Loucy (cell line): Measurements from ENCODE around the gene CRYZL1.
"Not testable (repeated sequence)": the region's sequence is repeated elsewhere in the genome, so short reads cannot be mapped to it uniquely, and the experiment has no call there.

Experiments used
- H2AFZ ChIP-seq: fragments of 200-600 bp; sonication (generic); 2 replicates; pipeline ENCODE4 v1.6.0; 2016; ENCODE audit warnings: antibody characterized with exemption, mild to moderate bottlenecking, low read length, moderate library complexity
- H3F3A ChIP-seq: fragments of 200-600 bp; 2 replicates; pipeline ENCODE4 v1.6.0; 2016; ENCODE audit warnings: antibody characterized with exemption, low read depth, mild to moderate bottlenecking
- H3K27me3 ChIP-seq: fragments of 200-600 bp; sonication (generic); 2 replicates; pipeline ENCODE4 v1.6.1; 2014; ENCODE audit warnings: low read length, mild to moderate bottlenecking; ENCODE audit not compliant: insufficient read depth, poor library complexity, severe bottlenecking
- H3K36me3 ChIP-seq: fragments of 200-600 bp; sonication (generic); 2 replicates; pipeline ENCODE4 v1.6.1; 2016; ENCODE audit warnings: low read length; ENCODE audit not compliant: insufficient read depth
- H3K4me1 ChIP-seq: fragments of 200-600 bp; sonication (generic); 2 replicates; pipeline ENCODE4 v1.5.1; 2014; ENCODE audit warnings: low read length, mild to moderate bottlenecking; ENCODE audit not compliant: insufficient read depth, poor library complexity, severe bottlenecking
- H3K4me2 ChIP-seq: fragments of 200-600 bp; sonication (generic); 2 replicates; pipeline ENCODE4 v1.6.0; 2014; ENCODE audit warnings: antibody characterized with exemption, low read length, low read depth, mild to moderate bottlenecking; ENCODE audit not compliant: poor library complexity, severe bottlenecking
- H3K4me3 ChIP-seq: fragments of 200-600 bp; sonication (generic); 2 replicates; pipeline ENCODE4 v1.5.1; 2014; ENCODE audit warnings: low read length, mild to moderate bottlenecking, mixed read lengths; ENCODE audit not compliant: poor library complexity, severe bottlenecking
- H3K79me2 ChIP-seq: fragments of 200-600 bp; sonication (generic); 2 replicates; pipeline ENCODE4 v1.6.1; 2014; ENCODE audit warnings: low read length; ENCODE audit not compliant: insufficient read depth
- H3K9ac ChIP-seq: fragments of 200-600 bp; sonication (generic); 2 replicates; pipeline ENCODE4 v1.6.0; 2014; ENCODE audit warnings: mild to moderate bottlenecking, low read depth, low read length, moderate library complexity; ENCODE audit not compliant: poor library complexity, severe bottlenecking
- H3K9me2 ChIP-seq: fragments of 200-600 bp; sonication (generic); replicated peaks from 2 replicates; pipeline ENCODE4 v1.6.1; 2016; ENCODE audit warnings: low read depth, low read length, mixed read lengths
- H3K9me3 ChIP-seq: fragments of 200-600 bp; sonication (generic); 2 replicates; pipeline ENCODE4 v1.6.1; 2014; ENCODE audit warnings: mild to moderate bottlenecking, antibody characterized with exemption, low read length, low read depth; ENCODE audit not compliant: insufficient read depth
- H4K20me1 ChIP-seq: fragments of 200-600 bp; sonication (generic); 2 replicates; pipeline ENCODE4 v1.6.0; 2014; ENCODE audit warnings: antibody characterized with exemption, low read length, mild to moderate bottlenecking; ENCODE audit not compliant: insufficient read depth, poor library complexity, severe bottlenecking
- EZH2phosphoT487 ChIP-seq: fragments of 200-600 bp; IDR thresholded peaks from 2 replicates; pipeline ENCODE4 v1.6.1; 2018; ENCODE audit warnings: antibody characterized with exemption, mild to moderate bottlenecking, moderate library complexity, borderline replicate concordance
- TF ChIP-seq, protein P1 (sequence below): fragments of 200-600 bp; sonication (generic); conservative IDR thresholded peaks from 2 replicates; pipeline ENCODE4 v1.5.1; 2014; ENCODE audit warnings: mild to moderate bottlenecking, antibody characterized with exemption, low read length

CRYZL1 gene

DNA sequence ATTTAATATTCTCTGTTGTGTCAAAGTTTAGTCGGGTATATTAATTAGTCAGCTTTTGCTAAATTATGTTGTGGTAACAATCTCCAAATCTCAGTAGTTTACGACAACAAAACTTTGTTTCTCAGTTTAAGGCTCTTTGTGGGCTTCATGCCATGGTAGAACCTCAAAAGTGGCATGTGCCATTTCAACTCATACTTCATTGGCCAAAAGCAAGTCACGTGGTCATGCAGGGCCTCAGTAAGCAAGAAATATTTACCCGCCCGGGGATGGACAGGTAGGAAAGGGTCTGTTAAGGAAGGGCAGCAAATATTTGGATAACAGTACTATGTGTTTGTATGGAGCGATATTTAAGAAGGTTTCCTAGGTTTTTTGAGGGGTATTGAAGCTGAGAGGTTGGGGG is 39.3 kb upstream of the CRYZL1 start:
- Histone ChIP-seq H3K4me2 (no peak overlapping the region), H2AFZ (no peak overlapping the region), H3K4me1 (peaks cover 22% of the 10 kb centered on the region), H3K4me3 (no peak overlapping the region), H4K20me1 (no peaks in the 10 kb centered on the region), H3K9me3 (no peaks in the 10 kb centered on the region), H3K27me3 (no peaks in the 10 kb centered on the region), H3K36me3 (no peaks in the 10 kb centered on the region), H3K9me2 (no peaks in the 10 kb centered on the region), H3K79me2 (peaks cover 4% of the 10 kb centered on the region; the same call in 1 of the 2 replicates), H3K9ac (no peak overlapping the region), H3F3A (no peaks in the 10 kb centered on the region)
- TF ChIP-seq, protein P1, sequence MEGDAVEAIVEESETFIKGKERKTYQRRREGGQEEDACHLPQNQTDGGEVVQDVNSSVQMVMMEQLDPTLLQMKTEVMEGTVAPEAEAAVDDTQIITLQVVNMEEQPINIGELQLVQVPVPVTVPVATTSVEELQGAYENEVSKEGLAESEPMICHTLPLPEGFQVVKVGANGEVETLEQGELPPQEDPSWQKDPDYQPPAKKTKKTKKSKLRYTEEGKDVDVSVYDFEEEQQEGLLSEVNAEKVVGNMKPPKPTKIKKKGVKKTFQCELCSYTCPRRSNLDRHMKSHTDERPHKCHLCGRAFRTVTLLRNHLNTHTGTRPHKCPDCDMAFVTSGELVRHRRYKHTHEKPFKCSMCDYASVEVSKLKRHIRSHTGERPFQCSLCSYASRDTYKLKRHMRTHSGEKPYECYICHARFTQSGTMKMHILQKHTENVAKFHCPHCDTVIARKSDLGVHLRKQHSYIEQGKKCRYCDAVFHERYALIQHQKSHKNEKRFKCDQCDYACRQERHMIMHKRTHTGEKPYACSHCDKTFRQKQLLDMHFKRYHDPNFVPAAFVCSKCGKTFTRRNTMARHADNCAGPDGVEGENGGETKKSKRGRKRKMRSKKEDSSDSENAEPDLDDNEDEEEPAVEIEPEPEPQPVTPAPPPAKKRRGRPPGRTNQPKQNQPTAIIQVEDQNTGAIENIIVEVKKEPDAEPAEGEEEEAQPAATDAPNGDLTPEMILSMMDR: no peak
- no peak for TF ChIP-seq EZH2phosphoT487

DNA sequence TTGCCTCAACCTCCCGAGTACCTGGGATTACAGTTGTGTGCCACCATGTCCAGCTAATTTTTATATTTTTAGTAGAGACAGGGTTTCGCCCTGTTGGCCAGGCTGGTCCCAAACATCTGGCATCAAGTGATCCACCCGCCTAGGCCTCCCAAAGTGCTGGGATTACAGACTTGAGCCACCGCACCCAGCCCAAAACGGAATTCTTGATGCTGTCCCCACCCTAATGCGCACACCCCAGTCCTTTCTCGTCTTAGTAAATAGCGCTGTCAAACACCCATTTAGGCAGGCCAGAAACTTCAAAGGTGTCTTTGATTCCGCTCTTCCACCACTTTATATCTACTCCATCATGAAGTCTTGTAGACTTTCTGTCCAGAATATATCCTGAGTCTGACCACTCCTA is 35.9 kb upstream of the CRYZL1 start:
- Histone ChIP-seq H3K9me3 (no peaks in the 10 kb centered on the region), H3K36me3 (no peaks in the 10 kb centered on the region), H2AFZ (no peak overlapping the region), H4K20me1 (no peaks in the 10 kb centered on the region), H3K79me2 (peaks cover 6% of the 10 kb centered on the region; the same call in 1 of the 2 replicates), H3K4me1 (peaks cover 2% of the 10 kb centered on the region), H3K4me3 (no peak overlapping the region), H3K9me2 (no peaks in the 10 kb centered on the region), H3K4me2 (no peak overlapping the region), H3K9ac (no peak overlapping the region), H3F3A (no peaks in the 10 kb centered on the region), H3K27me3 (no peaks in the 10 kb centered on the region)
- TF ChIP-seq EZH2phosphoT487: no peak
- TF ChIP-seq, protein P1: no peak

DNA sequence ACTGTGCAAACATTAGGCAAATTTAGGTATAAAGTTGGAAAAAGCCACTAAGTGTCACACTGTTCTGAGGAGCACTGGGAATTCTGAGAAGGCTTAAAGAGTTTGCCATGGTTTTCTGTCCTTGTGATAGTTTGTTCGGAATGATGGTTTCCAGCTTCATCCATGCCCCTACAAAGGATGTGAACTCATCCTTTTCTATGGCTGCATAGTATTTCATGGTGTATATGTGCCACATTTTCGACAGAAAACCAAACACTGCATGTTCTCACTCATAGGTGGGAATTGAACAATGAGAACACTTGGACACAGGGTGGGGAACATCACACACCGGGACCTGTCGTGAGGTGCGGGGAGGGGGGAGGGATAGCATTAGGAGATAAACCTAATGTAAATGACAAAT is 35.1 kb upstream of the CRYZL1 start:
- H3K4me1 ChIP-seq, H3K36me3 ChIP-seq, H3K9me2 ChIP-seq, H3K9me3 ChIP-seq, H3K79me2 ChIP-seq, H3F3A ChIP-seq, H3K4me3 ChIP-seq, H4K20me1 ChIP-seq, H2AFZ ChIP-seq, H3K4me2 ChIP-seq, H3K9ac ChIP-seq, H3K27me3 ChIP-seq: not testable (repeated sequence)

DNA sequence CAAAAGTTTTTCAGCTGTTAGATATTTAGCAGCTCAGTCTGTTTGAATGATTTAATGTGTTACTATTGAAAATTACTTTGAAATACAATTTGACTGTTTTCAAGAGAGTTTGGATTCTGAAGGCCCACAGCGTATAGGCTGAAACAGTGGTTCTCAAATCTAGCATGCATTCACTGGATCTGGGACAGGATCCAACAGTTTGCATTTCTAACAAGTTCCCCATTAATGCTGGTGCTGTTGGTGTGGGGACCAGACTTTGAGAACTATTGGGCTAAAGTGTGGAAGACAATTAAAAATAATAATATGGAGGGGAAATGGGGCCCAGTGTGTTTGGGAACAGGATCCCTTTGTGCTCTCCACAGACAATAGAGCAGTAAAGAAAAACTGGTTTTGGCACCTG is 32.7 kb upstream of the CRYZL1 start:
- H3K79me2 ChIP-seq: peaks cover 6% of the 10 kb centered on the region; the same call in 1 of the 2 replicates
- TF ChIP-seq EZH2phosphoT487: no peak
- TF ChIP-seq, protein P1: no peak
- no peaks in the 10 kb centered on the region for H3F3A ChIP-seq
- no peak overlapping the region for H3K9ac ChIP-seq
- no peaks in the 10 kb centered on the region for H3K27me3 ChIP-seq
- no peaks in the 10 kb centered on the region for H3K9me3 ChIP-seq
- H3K9me2 ChIP-seq: no peaks in the 10 kb centered on the region
- H3K4me1 ChIP-seq: peaks cover 2% of the 10 kb centered on the region
- no peak overlapping the region for H3K4me3 ChIP-seq
- H3K36me3 ChIP-seq: no peaks in the 10 kb centered on the region
- H2AFZ ChIP-seq: no peak overlapping the region
- H4K20me1 ChIP-seq: no peaks in the 10 kb centered on the region
- no peak overlapping the region for H3K4me2 ChIP-seq
